ES-I3 (cell line): ENCODE data around the gene TTLL7.

ENCODE experiments used
- H3K36me3 ChIP-seq: 2 replicates; pipeline ENCODE4 v1.6.1; 2013; ENCODE audit warnings: mild to moderate bottlenecking, low read length, control low read depth, moderate library complexity; ENCODE audit not compliant: insufficient read depth
- H3K4me1 ChIP-seq: 2 replicates; pipeline ENCODE4 v1.6.1; 2013; ENCODE audit warnings: mild to moderate bottlenecking, control low read depth, low read length; ENCODE audit not compliant: insufficient read depth
- H3K9ac ChIP-seq: 2 replicates; pipeline ENCODE4 v1.6.1; 2013; ENCODE audit warnings: low read depth, mild to moderate bottlenecking, low read length, moderate library complexity
- H3K9me3 ChIP-seq: 2 replicates; pipeline ENCODE4 v1.6.1; 2013; ENCODE audit warnings: mild to moderate bottlenecking, low read length, moderate library complexity; ENCODE audit not compliant: control insufficient read depth, insufficient read depth

Gene TTLL7

GRCh38 chr1:83970114-83970513 lies 28.8 kb downstream of the TTLL7 start:
- peaks cover 3% of the 10 kb centered on the region; the same call in 1 of the 2 replicates for H3K4me1 ChIP-seq
- H3K36me3 ChIP-seq: no peaks in the 10 kb centered on the region
- H3K9me3 ChIP-seq: no peaks in the 10 kb centered on the region
- H3K9ac ChIP-seq: no peak overlapping the region

- Histone ChIP-seq H3K9ac (no peak overlapping the region), H3K4me1 (peaks cover 3% of the 10 kb centered on the region; the same call in 1 of the 2 replicates), H3K36me3 (no peaks in the 10 kb centered on the region), H3K9me3 (no peaks in the 10 kb centered on the region)
Measured at GRCh38 chr1:83967336-83967735, 31.6 kb downstream of the TTLL7 start.

GRCh38 chr1:83964153-83964552 lies 34.8 kb downstream of the TTLL7 start:
- Histone ChIP-seq H3K36me3 (no peaks in the 10 kb centered on the region), H3K9ac (no peak overlapping the region), H3K9me3 (no peaks in the 10 kb centered on the region)

GRCh38 chr1:83961571-83962295 lies 37.2 kb downstream of the TTLL7 start:
- no peaks in the 10 kb centered on the region for H3K9me3 ChIP-seq
- H3K4me1 ChIP-seq: no peaks in the 10 kb centered on the region

More at GRCh38 chr1:83964153-83964552, 34.8 kb downstream of the TTLL7 start:
- H3K4me1 ChIP-seq: no peaks in the 10 kb centered on the region

GRCh38 chr1:83960669-83961277 lies 38.2 kb downstream of the TTLL7 start:
- Histone ChIP-seq H3K9me3 (no peaks in the 10 kb centered on the region), H3K9ac (no peak overlapping the region), H3K4me1 (no peaks in the 10 kb centered on the region)

More at GRCh38 chr1:83961571-83962295, 37.2 kb downstream of the TTLL7 start:
- H3K36me3 ChIP-seq: no peaks in the 10 kb centered on the region
- H3K9ac ChIP-seq: no peak overlapping the region

DNA sequence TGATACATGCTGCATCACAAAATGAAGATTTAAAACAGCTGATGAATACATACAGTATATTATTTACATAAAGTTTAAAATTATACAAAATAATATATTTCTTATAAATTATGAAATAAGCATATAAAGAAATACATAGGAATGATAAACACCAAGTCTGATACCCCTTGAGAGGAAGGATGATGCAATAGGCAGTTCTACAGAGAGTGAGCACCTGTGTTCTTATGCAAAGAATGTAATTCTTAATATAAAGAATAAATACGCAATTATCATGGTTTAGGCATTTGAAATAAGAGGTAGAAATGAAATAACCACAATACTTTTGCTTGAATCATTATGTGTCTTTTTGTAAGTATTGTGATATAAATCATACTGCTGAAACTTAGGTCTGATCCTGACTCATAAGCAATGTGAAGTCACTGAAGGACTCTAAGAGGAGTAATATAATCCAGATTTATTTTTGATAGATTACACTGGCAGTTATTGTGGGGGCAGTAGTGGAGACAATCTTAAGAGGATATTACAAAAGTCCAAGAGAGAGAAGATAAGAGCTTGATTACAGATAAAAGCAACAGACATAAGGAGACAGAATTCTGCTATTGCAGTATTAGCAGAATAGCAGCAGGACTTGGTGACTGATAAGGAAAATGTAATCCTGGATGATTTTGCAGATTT lies 39.0 kb downstream of the TTLL7 start:
- H3K36me3 ChIP-seq: no peaks in the 10 kb centered on the region
- no peaks in the 10 kb centered on the region for H3K9me3 ChIP-seq
- no peak overlapping the region for H3K9ac ChIP-seq
- no peaks in the 10 kb centered on the region for H3K4me1 ChIP-seq

More at GRCh38 chr1:83960669-83961277, 38.2 kb downstream of the TTLL7 start:
- H3K36me3 ChIP-seq: no peaks in the 10 kb centered on the region

DNA sequence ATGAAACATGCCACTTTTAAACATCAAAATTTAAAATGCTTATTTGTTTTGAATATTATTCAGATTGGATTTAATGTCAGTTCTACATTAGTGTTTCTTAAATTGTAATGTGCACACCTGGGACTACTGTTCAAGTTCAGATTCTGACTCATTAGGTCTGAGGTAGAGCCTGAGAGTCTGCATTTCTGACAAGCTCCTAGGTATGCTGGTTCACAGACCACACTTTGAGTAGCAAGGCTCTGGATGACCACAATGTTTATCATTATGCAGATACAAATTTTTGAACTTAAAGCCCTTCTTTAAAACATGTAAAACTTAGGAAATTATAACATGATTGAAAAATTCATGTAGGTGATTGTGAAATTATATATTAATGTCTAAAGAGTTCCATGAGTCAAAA lies 40.2 kb downstream of the TTLL7 start:
- Histone ChIP-seq H3K4me1 (peaks cover 4% of the 10 kb centered on the region; the same call in 1 of the 2 replicates), H3K9me3 (no peaks in the 10 kb centered on the region), H3K36me3 (no peaks in the 10 kb centered on the region), H3K9ac (no peak overlapping the region)

- Histone ChIP-seq H3K36me3 (no peaks in the 10 kb centered on the region), H3K4me1 (peaks cover 4% of the 10 kb centered on the region; the same call in 1 of the 2 replicates), H3K9me3 (no peaks in the 10 kb centered on the region), H3K9ac (no peak overlapping the region)
Measured at GRCh38 chr1:83954166-83954823, 44.6 kb downstream of the TTLL7 start.

DNA sequence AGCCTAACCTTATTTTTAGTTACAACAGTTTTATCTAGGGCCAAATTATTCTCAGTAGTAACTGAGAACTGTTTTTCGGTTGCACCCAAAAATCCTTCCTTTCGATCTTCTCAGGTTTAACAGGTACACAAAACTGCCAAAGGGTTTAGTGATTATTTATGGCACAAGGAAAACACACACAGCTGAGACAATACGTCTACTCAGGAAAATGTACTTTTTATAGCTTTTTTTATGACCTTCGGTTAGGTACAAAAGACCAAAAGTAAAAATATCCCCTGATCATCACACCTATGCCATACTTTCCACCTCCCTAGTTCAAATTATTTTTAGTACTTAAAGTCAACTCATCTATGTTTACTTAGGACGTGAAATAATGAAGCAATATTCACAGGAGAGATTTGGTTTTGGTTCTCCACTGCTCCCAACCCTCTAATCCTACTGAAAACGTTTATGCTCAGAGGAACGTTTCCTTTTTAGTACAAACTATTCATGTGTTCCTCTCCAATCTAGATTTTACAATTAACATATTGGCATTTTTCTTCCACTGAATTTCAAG lies 48.7 kb downstream of the TTLL7 start:
- peaks cover 4% of the 10 kb centered on the region; the same call in 1 of the 2 replicates for H3K4me1 ChIP-seq
- H3K9ac ChIP-seq: no peak overlapping the region
- H3K9me3 ChIP-seq: no peaks in the 10 kb centered on the region
- no peaks in the 10 kb centered on the region for H3K36me3 ChIP-seq

DNA sequence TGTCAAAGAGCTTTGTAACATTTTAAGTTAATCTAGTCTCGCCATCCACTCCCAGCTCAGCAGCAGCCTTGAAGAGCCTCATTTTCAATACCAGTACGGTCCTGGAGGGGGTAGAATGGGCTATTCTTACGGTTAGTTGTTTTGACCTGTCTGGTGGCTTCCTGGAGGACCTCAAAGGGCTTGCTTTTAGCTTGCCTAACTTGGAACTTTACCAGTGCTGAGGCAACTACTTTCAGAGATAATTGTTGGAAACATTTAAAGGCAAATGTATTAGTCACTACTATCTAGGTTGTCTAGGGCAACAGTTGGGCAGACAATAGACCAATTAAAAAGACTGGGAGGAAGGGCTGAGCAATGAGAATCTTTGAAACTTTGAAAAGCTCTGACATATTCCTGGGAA lies 56.0 kb downstream of the TTLL7 start:
- Histone ChIP-seq H3K9me3 (no peaks in the 10 kb centered on the region), H3K4me1 (no peaks in the 10 kb centered on the region), H3K36me3 (no peaks in the 10 kb centered on the region; the same call in 1 of the 2 replicates), H3K9ac (no peak overlapping the region)

- Histone ChIP-seq H3K9me3 (no peaks in the 10 kb centered on the region), H3K36me3 (no peaks in the 10 kb centered on the region), H3K9ac (no peak overlapping the region), H3K4me1 (no peaks in the 10 kb centered on the region)
Measured at GRCh38 chr1:83934550-83934949, 64.4 kb downstream of the TTLL7 start.

- Histone ChIP-seq H3K36me3 (no peaks in the 10 kb centered on the region), H3K4me1 (peaks cover 6% of the 10 kb centered on the region; the same call in 1 of the 2 replicates), H3K9me3 (no peaks in the 10 kb centered on the region), H3K9ac (no peak overlapping the region)
Measured at GRCh38 chr1:83932693-83933092, 66.2 kb downstream of the TTLL7 start.

DNA sequence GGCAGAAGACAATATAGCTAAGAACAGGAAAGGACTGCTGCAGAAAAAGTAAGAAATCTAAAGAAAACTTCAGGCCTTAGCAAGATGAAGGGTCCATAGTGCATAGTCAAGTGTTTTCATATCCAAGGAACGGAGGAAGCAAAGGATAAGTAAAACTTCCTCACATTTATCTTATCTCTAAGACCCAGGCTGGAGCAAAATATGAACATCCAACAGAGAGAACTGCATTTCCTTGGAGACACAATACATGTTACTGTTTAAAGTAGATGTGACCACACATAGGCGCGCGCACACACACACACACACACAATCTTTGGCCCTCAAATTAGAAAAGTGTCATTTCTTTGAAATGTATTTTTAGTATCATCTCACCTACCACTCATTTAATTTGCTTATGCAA lies 66.7 kb downstream of the TTLL7 start:
- H3K4me1 ChIP-seq: peaks cover 7% of the 10 kb centered on the region; the same call in 1 of the 2 replicates
- H3K36me3 ChIP-seq: no peaks in the 10 kb centered on the region
- no peaks in the 10 kb centered on the region for H3K9me3 ChIP-seq
- H3K9ac ChIP-seq: no peak overlapping the region

GRCh38 chr1:83931658-83932253 lies 67.2 kb downstream of the TTLL7 start:
- peaks cover 7% of the 10 kb centered on the region; the same call in 1 of the 2 replicates for H3K4me1 ChIP-seq
- H3K9ac ChIP-seq: no peak overlapping the region
- no peaks in the 10 kb centered on the region for H3K36me3 ChIP-seq
- H3K9me3 ChIP-seq: no peaks in the 10 kb centered on the region
